Nephron (organoid): Measurements from ENCODE around the gene NOL8.

Experiments
- H3K27ac Mint-ChIP-seq, 3 experiments: 2 replicates each; pipeline ENCODE4 v1.8.0; 2020; ENCODE audit warnings: mixed read lengths in 3 of 3, mild to moderate bottlenecking in 2 of 3, moderate library complexity in 1 of 3
- H3K27me3 Mint-ChIP-seq: 2 replicates; pipeline ENCODE4 v1.8.0; 2021; ENCODE audit warnings: low read depth, mild to moderate bottlenecking, moderate library complexity, mixed read lengths
- H3K36me3 Mint-ChIP-seq: 2 replicates; pipeline ENCODE4 v1.8.0; 2020; ENCODE audit warnings: low read depth, mixed read lengths
- H3K4me1 Mint-ChIP-seq: 2 replicates; pipeline ENCODE4 v1.8.0; 2020; ENCODE audit warnings: mixed read lengths
- H3K4me3 Mint-ChIP-seq, 3 experiments: 2 replicates each; pipeline ENCODE4 v1.8.0; 2020; ENCODE audit warnings: mild to moderate bottlenecking in 3 of 3, mixed read lengths in 3 of 3, moderate library complexity in 2 of 3
- H3K9me3 Mint-ChIP-seq: 2 replicates; pipeline ENCODE4 v1.8.0; 2020; ENCODE audit warnings: mixed read lengths
- TF ChIP-seq, protein P1 (sequence below), 3 experiments: fragments of 200-600 bp; sonication (generic); IDR thresholded peaks; one replicate each; pipeline ENCODE4 v1.5.0; 2021; ENCODE audit warnings: antibody characterized with exemption in 3 of 3; ENCODE audit not compliant: unreplicated experiment in 3 of 3

Gene NOL8

DNA sequence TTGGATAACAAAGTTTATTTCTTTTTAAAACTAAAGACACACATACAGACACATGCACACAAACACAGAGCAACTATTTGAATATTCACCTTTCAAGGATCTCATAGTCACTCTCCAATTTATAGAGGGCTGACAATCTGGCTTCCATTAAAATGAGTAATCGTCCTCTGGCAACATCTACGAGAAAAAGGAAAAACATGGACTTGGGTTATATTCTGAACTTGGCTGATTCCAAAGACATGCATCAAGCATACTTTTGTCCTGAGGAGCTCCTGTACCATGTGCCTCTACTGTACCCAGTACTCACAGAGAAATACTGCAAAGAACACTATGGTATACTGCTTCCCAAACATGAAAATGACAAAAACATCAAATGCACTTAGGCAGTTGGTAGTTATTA, 47.0 kb downstream of the NOL8 start:
- H3K9me3 Mint-ChIP-seq: no peaks in the 10 kb centered on the region
- H3K4me3 Mint-ChIP-seq: no peak overlapping the region
- peak overlapping the region in 1 of 3 experiments; percentile 97 for H3K27ac Mint-ChIP-seq
- no peaks in the 10 kb centered on the region for H3K4me1 Mint-ChIP-seq
- TF ChIP-seq, protein P1, sequence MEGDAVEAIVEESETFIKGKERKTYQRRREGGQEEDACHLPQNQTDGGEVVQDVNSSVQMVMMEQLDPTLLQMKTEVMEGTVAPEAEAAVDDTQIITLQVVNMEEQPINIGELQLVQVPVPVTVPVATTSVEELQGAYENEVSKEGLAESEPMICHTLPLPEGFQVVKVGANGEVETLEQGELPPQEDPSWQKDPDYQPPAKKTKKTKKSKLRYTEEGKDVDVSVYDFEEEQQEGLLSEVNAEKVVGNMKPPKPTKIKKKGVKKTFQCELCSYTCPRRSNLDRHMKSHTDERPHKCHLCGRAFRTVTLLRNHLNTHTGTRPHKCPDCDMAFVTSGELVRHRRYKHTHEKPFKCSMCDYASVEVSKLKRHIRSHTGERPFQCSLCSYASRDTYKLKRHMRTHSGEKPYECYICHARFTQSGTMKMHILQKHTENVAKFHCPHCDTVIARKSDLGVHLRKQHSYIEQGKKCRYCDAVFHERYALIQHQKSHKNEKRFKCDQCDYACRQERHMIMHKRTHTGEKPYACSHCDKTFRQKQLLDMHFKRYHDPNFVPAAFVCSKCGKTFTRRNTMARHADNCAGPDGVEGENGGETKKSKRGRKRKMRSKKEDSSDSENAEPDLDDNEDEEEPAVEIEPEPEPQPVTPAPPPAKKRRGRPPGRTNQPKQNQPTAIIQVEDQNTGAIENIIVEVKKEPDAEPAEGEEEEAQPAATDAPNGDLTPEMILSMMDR (IDR thresholded peaks at IDR 0.05; ENCODE audit: unreplicated experiment in 3 of 3): no peak
- no peaks in the 10 kb centered on the region for H3K27me3 Mint-ChIP-seq
- H3K36me3 Mint-ChIP-seq: peaks cover 71% of the 10 kb centered on the region

DNA sequence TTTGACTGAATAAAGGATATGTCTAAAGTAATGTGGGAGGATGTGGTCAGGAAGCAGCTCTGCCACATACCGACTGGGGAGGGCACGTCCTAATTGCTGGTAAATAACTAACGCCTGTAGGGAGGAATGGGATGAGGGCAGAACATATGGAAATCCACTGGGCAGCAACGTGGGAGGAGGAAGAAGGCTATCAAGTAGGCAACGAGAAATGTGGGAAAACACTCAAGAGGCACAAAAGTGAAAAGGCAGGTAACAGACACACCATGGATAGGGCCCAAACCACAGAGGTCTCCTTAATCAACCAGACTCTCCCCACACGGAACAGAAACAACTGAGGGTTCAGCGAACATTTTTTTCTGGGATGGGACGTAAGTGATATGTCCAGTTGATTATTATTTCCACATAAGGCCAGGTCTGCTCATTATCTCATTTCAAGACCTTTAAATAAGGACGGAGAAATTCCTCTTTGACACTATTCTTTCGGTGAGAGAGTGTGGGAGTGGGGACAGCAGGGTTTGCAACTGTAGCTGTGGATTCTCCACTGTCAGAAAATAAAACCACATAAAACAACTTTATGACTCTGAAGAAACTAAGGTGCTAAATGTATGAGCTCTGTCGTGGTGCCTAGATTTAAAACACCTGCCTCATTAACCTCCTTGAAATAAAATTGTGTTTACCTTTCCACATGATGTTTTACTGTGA, 48.7 kb downstream of the NOL8 start:
- Mint-ChIP-seq H3K9me3 (no peaks in the 10 kb centered on the region), H3K4me3 (peak overlapping the region in 2 of 3 experiments; percentile 25 to 31), H3K4me1 (no peaks in the 10 kb centered on the region), H3K27ac (peak overlapping the region; percentile 76 to 97 (median 90)), H3K27me3 (no peaks in the 10 kb centered on the region), H3K36me3 (peaks cover 75% of the 10 kb centered on the region)
- TF ChIP-seq, protein P1 (IDR thresholded peaks at IDR 0.05; ENCODE audit: unreplicated experiment in 3 of 3): no peak

DNA sequence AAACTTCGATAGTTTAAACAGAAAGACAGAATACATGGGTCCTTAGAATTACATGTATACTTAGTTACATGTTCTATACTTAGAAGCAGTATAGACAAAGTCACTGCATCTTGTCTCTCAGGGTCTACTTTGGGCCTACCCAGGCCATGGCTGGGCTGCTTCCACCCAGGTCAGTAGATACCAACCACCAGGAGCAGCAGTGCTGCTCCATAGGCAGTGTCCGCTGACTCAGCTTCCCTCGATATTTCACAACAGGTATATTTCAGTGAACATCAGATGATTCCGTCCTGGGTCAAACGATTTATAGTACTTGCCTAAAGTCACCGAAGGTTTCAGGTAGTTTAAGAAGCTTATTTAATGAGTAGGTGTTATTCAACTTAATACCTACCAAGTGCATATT, 49.6 kb downstream of the NOL8 start:
- Mint-ChIP-seq H3K36me3 (peaks cover 79% of the 10 kb centered on the region), H3K4me1 (no peaks in the 10 kb centered on the region), H3K27me3 (no peaks in the 10 kb centered on the region), H3K4me3 (no peak overlapping the region), H3K27ac (peak overlapping the region; percentile 76 to 97 (median 90)), H3K9me3 (no peaks in the 10 kb centered on the region)
- TF ChIP-seq, protein P1 (IDR thresholded peaks at IDR 0.05; ENCODE audit: unreplicated experiment in 3 of 3): no peak

DNA sequence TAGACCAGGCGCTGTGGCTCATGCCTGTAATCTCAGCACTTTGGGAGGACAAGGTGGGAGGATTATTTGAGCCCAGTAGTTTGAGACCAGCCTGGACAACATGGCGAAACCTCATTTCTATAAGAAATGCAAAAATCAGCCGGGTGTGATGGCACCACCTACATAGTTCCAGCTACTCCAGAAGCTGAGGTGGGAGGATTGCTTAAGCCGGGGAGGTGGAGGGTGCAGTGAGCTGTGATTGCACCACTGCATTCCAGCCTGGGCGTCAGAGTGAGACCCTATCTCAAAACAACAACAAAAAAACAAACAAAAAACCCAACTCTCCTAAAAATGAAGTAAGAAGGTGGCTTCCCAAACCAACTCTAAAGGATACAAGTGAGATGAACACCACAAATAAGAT, 54.6 kb downstream of the NOL8 start:
- Mint-ChIP-seq H3K4me3 (no peak overlapping the region), H3K4me1 (no peaks in the 10 kb centered on the region), H3K9me3 (no peaks in the 10 kb centered on the region), H3K36me3 (peaks cover 79% of the 10 kb centered on the region), H3K27ac (peak overlapping the region in 2 of 3 experiments; percentile 52 to 91), H3K27me3 (no peaks in the 10 kb centered on the region)
- TF ChIP-seq, protein P1 (IDR thresholded peaks at IDR 0.05; ENCODE audit: unreplicated experiment in 3 of 3): no peak

DNA sequence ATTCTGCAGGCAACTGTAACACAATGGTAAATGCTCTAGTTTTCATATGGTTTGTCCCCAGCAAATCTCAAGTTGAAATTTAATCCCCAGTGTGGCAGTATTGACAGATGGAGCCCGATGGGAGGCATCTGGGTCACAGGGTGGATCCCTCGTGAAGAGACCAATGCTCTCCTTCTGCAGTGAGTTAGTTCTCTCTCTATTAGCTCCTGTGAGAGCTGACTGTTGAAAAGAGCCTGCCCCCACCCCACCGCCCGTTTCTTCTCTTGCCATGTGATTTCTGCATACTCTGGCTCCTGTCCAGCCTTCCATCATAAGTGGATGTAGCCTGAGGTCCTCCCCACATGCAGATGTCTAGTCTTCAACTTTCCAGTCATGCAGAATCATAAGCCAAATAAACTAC, 58.7 kb downstream of the NOL8 start:
- no peak overlapping the region for H3K27ac Mint-ChIP-seq
- H3K4me3 Mint-ChIP-seq: no peak overlapping the region
- peaks cover 83% of the 10 kb centered on the region for H3K36me3 Mint-ChIP-seq
- no peaks in the 10 kb centered on the region for H3K27me3 Mint-ChIP-seq
- TF ChIP-seq, protein P1 (IDR thresholded peaks at IDR 0.05; ENCODE audit: unreplicated experiment in 3 of 3): no peak
- H3K4me1 Mint-ChIP-seq: no peaks in the 10 kb centered on the region
- H3K9me3 Mint-ChIP-seq: no peaks in the 10 kb centered on the region

DNA sequence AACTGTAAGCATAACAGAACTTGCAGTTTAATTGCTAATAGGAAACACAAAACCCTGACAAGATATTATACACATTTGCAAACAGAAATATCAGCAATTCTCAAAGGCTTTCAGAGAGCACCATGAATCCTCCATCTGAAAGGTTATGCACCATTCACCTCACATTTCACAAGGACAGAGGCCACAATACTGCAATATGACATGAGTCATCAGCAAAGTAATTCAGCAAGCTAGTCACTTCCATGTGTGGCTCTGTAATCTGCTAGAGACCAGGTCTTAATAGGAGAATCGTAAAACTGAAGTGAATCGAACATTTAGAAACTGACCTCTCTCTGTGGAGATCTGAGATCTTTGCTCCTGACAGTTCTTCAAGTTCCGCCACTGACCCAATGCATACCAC, 60.0 kb downstream of the NOL8 start:
- H3K36me3 Mint-ChIP-seq: peaks cover 85% of the 10 kb centered on the region
- TF ChIP-seq, protein P1 (IDR thresholded peaks at IDR 0.05; ENCODE audit: unreplicated experiment in 3 of 3): no peak
- no peaks in the 10 kb centered on the region for H3K27me3 Mint-ChIP-seq
- no peaks in the 10 kb centered on the region for H3K9me3 Mint-ChIP-seq
- H3K4me3 Mint-ChIP-seq: no peak overlapping the region
- peak overlapping the region in 1 of 3 experiments; percentile 46 for H3K27ac Mint-ChIP-seq
- H3K4me1 Mint-ChIP-seq: no peaks in the 10 kb centered on the region
